ENCODE results near the gene CLASRP.

The CLASRP gene

GRCh38 chr19:45079063-45079910 is 40.4 kb downstream of the CLASRP start, which contains the start of gene GEMIN7:
TSS of gene GEMIN7 (plus strand) at chr19:45079260. CDS start at chr19:45090115, 10,855 bp downstream.
- no peaks in the 10 kb centered on the region for H3K27me3 ChIP-seq (ENCODE audit: insufficient read depth, poor library complexity, severe bottlenecking)
- peak; percentile 87 for TF ChIP-seq POLR2AphosphoS5 (IDR thresholded peaks at IDR 0.05; ENCODE audit: low read depth)
- no peak for TF ChIP-seq SPI1 (IDR thresholded peaks at IDR 0.05; ENCODE audit: borderline replicate concordance, low read depth)
- TF ChIP-seq, protein P1, sequence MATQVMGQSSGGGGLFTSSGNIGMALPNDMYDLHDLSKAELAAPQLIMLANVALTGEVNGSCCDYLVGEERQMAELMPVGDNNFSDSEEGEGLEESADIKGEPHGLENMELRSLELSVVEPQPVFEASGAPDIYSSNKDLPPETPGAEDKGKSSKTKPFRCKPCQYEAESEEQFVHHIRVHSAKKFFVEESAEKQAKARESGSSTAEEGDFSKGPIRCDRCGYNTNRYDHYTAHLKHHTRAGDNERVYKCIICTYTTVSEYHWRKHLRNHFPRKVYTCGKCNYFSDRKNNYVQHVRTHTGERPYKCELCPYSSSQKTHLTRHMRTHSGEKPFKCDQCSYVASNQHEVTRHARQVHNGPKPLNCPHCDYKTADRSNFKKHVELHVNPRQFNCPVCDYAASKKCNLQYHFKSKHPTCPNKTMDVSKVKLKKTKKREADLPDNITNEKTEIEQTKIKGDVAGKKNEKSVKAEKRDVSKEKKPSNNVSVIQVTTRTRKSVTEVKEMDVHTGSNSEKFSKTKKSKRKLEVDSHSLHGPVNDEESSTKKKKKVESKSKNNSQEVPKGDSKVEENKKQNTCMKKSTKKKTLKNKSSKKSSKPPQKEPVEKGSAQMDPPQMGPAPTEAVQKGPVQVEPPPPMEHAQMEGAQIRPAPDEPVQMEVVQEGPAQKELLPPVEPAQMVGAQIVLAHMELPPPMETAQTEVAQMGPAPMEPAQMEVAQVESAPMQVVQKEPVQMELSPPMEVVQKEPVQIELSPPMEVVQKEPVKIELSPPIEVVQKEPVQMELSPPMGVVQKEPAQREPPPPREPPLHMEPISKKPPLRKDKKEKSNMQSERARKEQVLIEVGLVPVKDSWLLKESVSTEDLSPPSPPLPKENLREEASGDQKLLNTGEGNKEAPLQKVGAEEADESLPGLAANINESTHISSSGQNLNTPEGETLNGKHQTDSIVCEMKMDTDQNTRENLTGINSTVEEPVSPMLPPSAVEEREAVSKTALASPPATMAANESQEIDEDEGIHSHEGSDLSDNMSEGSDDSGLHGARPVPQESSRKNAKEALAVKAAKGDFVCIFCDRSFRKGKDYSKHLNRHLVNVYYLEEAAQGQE (IDR thresholded peaks at IDR 0.05; ENCODE audit: insufficient replicate concordance, low read depth) = peak; percentile 75
- no peak for TF ChIP-seq CTCF (IDR thresholded peaks at IDR 0.05; ENCODE audit: insufficient read depth, low read length)
- peak; percentile 98 for TF ChIP-seq GABPA (IDR thresholded peaks at IDR 0.05; ENCODE audit: low read depth)
- peak within 1 kb of the TSS; percentile 97 for H3K4me3 ChIP-seq (replicated peaks; ENCODE audit: insufficient read depth, low read length)
- peak within 1 kb of the TSS; percentile 90 for H3K27ac ChIP-seq (replicated peaks)
- DNase-seq (ENCODE audit: low read depth in 1 of 2, low spot score in 1 of 2) = peak; percentile 76 to 83

- peak overlapping the region; percentile 90 for H3K27ac ChIP-seq (replicated peaks)
- H3K27me3 ChIP-seq (ENCODE audit: insufficient read depth, poor library complexity, severe bottlenecking) = no peaks in the 10 kb centered on the region
- no peak for DNase-seq (ENCODE audit: low read depth in 1 of 2, low spot score in 1 of 2)
- TF ChIP-seq SPI1 (IDR thresholded peaks at IDR 0.05; ENCODE audit: borderline replicate concordance, low read depth) = no peak
- TF ChIP-seq POLR2AphosphoS5 (IDR thresholded peaks at IDR 0.05; ENCODE audit: low read depth) = no peak
- no peak for TF ChIP-seq GABPA (IDR thresholded peaks at IDR 0.05; ENCODE audit: low read depth)
- TF ChIP-seq, protein P1 (IDR thresholded peaks at IDR 0.05; ENCODE audit: insufficient replicate concordance, low read depth) = no peak
- TF ChIP-seq CTCF (IDR thresholded peaks at IDR 0.05; ENCODE audit: insufficient read depth, low read length) = no peak
- H3K4me3 ChIP-seq (replicated peaks; ENCODE audit: insufficient read depth, low read length) = peak overlapping the region; percentile 97
Measured at GRCh38 chr19:45079911-45080370, 41.1 kb downstream of the CLASRP start.

DNA sequence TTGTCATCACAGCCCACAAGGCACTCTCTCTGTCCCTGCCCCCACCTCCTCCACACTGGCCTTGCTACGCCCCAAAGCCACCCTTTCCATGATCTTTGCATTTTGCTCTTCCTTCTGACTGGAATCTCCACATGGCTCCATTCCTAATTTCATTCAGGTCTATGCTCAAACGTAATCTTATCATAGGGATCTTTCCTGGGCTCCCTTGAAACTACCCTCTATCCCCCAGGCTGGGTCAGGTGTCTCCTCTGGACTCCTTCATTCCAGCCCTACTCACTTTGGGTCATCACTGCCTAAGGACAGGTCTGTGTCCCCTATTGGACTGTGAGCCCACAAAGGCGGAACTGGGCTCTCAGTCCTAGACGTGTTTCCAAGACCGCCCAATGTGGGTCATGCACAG is 43.3 kb downstream of the CLASRP start:
- Histone ChIP-seq H3K27me3 (ENCODE audit: insufficient read depth, poor library complexity, severe bottlenecking) (no peaks in the 10 kb centered on the region), H3K4me3 (replicated peaks; ENCODE audit: insufficient read depth, low read length) (no peak overlapping the region), H3K27ac (replicated peaks) (no peak overlapping the region)
- no peak for DNase-seq (ENCODE audit: low read depth in 1 of 2, low spot score in 1 of 2)
- TF ChIP-seq SPI1 (IDR thresholded peaks at IDR 0.05; ENCODE audit: borderline replicate concordance, low read depth) = no peak

- Histone ChIP-seq H3K4me3 (replicated peaks; ENCODE audit: insufficient read depth, low read length) (no peak overlapping the region), H3K27ac (replicated peaks) (no peak overlapping the region), H3K27me3 (ENCODE audit: insufficient read depth, poor library complexity, severe bottlenecking) (no peaks in the 10 kb centered on the region)
- TF ChIP-seq GABPA (IDR thresholded peaks at IDR 0.05; ENCODE audit: low read depth) (no peak), CTCF (IDR thresholded peaks at IDR 0.05; ENCODE audit: insufficient read depth, low read length) (no peak), POLR2AphosphoS5 (IDR thresholded peaks at IDR 0.05; ENCODE audit: low read depth) (no peak), SPI1 (IDR thresholded peaks at IDR 0.05; ENCODE audit: borderline replicate concordance, low read depth) (no peak)
- TF ChIP-seq, protein P1 (IDR thresholded peaks at IDR 0.05; ENCODE audit: insufficient replicate concordance, low read depth) = no peak
- DNase-seq (ENCODE audit: low read depth in 1 of 2, low spot score in 1 of 2) = no peak
Measured at GRCh38 chr19:45086480-45086879, 47.6 kb downstream of the CLASRP start.

Measured in HL-60 (cell line).